ENCODE results near the gene DCBLD2. TPM values are rescaled to one million over a fixed set of nuclear protein-coding genes. Genes with fewer than 3 reads are reported as not detected.

DCBLD2 gene
- total RNA-seq, 4 donors from 2014 or later = 9.8 to 23.7 (median 19.0) TPM

DNA sequence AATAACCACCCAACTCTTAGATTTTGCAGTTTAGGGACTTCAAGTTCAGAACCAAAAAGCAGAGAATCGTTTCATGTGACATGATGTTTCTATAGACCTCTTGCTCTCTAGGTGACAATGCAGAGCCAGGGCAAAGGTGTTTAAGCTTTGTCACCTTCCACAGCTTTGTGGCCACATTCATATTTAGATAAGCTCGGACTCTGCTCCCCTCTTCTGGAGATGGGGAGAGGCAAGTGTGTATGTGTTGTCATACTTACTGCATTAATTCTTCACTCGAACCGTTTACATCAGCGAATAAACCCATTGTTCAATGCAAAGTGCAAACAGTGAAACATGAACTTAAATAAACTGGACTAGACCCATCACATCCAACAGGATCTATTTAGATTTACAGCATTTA, 105.2 kb downstream of the DCBLD2 start:
- Histone ChIP-seq H3K27ac (no peak overlapping the region), H3K4me1 (peaks cover 9% of the 10 kb centered on the region), H3K36me3 (peaks cover 13% of the 10 kb centered on the region), H3K27me3 (no peaks in the 10 kb centered on the region), H3K9me3 (no peaks in the 10 kb centered on the region), H3K4me3 (no peak overlapping the region)
- 89% methylated on average over 5 of the region's 5 CpGs for WGBS
- TF ChIP-seq POLR2AphosphoS5 (IDR thresholded peaks at IDR 0.05) (no peak), POLR2A (IDR thresholded peaks at IDR 0.05) (no peak)
- no peak for DNase-seq (ENCODE audit: low spot score in 2 of 2)

DNA sequence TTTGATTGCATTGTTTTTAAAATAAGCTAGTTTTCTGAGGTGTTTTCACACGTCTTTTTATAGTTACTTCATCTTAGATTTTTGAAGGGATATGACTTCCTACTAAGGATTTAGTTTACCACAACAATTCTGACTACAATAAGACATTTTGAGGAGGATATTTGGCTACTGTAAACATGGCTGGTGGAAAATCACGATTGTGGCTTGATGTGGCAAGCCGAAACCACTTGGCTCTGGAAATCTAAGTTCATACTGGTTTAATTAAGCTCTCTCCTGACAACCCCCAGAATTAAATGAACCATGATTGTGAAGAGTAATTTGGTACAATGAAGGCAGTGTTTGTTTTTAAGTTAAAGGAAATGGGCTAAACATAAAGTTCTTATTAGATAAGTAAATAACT, 107.5 kb downstream of the DCBLD2 start:
- TF ChIP-seq CTCF (IDR thresholded peaks at IDR 0.05) (no peak), POLR2A (IDR thresholded peaks at IDR 0.05) (no peak), POLR2AphosphoS5 (IDR thresholded peaks at IDR 0.05) (no peak), EP300 (IDR thresholded peaks at IDR 0.05) (no peak)
- H3K36me3 ChIP-seq = peaks cover 3% of the 10 kb centered on the region
- WGBS = 60% methylated on average over 3 of the region's 3 CpGs
- no peak overlapping the region for H3K4me3 ChIP-seq
- no peak overlapping the region for H3K27ac ChIP-seq
- peaks cover 9% of the 10 kb centered on the region for H3K4me1 ChIP-seq
- DNase-seq (ENCODE audit: low spot score in 2 of 2) = no peak
- H3K9me3 ChIP-seq = no peaks in the 10 kb centered on the region
- H3K27me3 ChIP-seq = no peaks in the 10 kb centered on the region

- Histone ChIP-seq H3K4me1 (peaks cover 2% of the 10 kb centered on the region), H3K27me3 (no peaks in the 10 kb centered on the region), H3K27ac (no peak overlapping the region), H3K4me3 (no peak overlapping the region), H3K36me3 (peaks cover 3% of the 10 kb centered on the region), H3K9me3 (no peaks in the 10 kb centered on the region)
- whole genome bisulfite sequencing = 75% methylated on average over 7 of the region's 7 CpGs
- TF ChIP-seq CTCF (IDR thresholded peaks at IDR 0.05) = no peak
- DNase-seq (ENCODE audit: low spot score in 2 of 2) = no peak
Observed at GRCh38 chr3:98791341-98792325, 109.9 kb downstream of the DCBLD2 start.

- Histone ChIP-seq H3K36me3 (no peaks in the 10 kb centered on the region), H3K4me1 (peaks cover 32% of the 10 kb centered on the region), H3K9me3 (no peaks in the 10 kb centered on the region), H3K27me3 (no peaks in the 10 kb centered on the region), H3K27ac (no peak overlapping the region), H3K4me3 (no peak overlapping the region)
- WGBS = 27% methylated on average over 2 of the region's 2 CpGs
- no peak for DNase-seq (ENCODE audit: low spot score in 2 of 2)
- TF ChIP-seq EP300 (IDR thresholded peaks at IDR 0.05) (no peak), POLR2AphosphoS5 (IDR thresholded peaks at IDR 0.05) (no peak), POLR2A (IDR thresholded peaks at IDR 0.05) (no peak)
Observed at GRCh38 chr3:98788651-98789050, 112.8 kb downstream of the DCBLD2 start.

- no peak for DNase-seq (ENCODE audit: low spot score in 2 of 2)
- no peaks in the 10 kb centered on the region for H3K27me3 ChIP-seq
- H3K4me1 ChIP-seq = peaks cover 35% of the 10 kb centered on the region
- H3K4me3 ChIP-seq = no peak overlapping the region
- TF ChIP-seq EP300 (IDR thresholded peaks at IDR 0.05) = no peak
- TF ChIP-seq POLR2AphosphoS5 (IDR thresholded peaks at IDR 0.05) = no peak
- TF ChIP-seq POLR2A (IDR thresholded peaks at IDR 0.05) = no peak
- TF ChIP-seq CTCF (IDR thresholded peaks at IDR 0.05) = no peak
- H3K36me3 ChIP-seq = no peaks in the 10 kb centered on the region
- no peaks in the 10 kb centered on the region for H3K9me3 ChIP-seq
- H3K27ac ChIP-seq = no peak overlapping the region
- whole genome bisulfite sequencing = 75% methylated on average over 2 of the region's 2 CpGs
Observed at GRCh38 chr3:98787181-98787580, 114.3 kb downstream of the DCBLD2 start.

GRCh38 chr3:98786364-98787006, 115.0 kb downstream of the DCBLD2 start:
- TF ChIP-seq POLR2AphosphoS5 (IDR thresholded peaks at IDR 0.05) (no peak), POLR2A (IDR thresholded peaks at IDR 0.05) (no peak), CTCF (IDR thresholded peaks at IDR 0.05) (no peak), EP300 (IDR thresholded peaks at IDR 0.05) (no peak)
- Histone ChIP-seq H3K4me3 (no peak overlapping the region), H3K36me3 (no peaks in the 10 kb centered on the region), H3K9me3 (no peaks in the 10 kb centered on the region), H3K27me3 (no peaks in the 10 kb centered on the region), H3K27ac (peak overlapping the region; percentile 19), H3K4me1 (peaks cover 35% of the 10 kb centered on the region)
- no peak for DNase-seq (ENCODE audit: low spot score in 2 of 2)
- 73% methylated on average over 4 of the region's 4 CpGs for WGBS

Measured in suprapubic skin (tissue), 4 donors.